Right lobe of liver (tissue), 6 donors: Measurements from ENCODE around the gene PKD1. TPM values are rescaled to one million over a fixed set of nuclear protein-coding genes. Genes with fewer than 3 reads are reported as not detected.

ENCODE experiments used
- ATAC-seq, 4 donors: fragments of 200-7000 bp; cut with Tn5 transposase; one replicate each; pipeline ENCODE4 v1.9.1; 2020; ENCODE audit warnings: mild to moderate bottlenecking in 4 of 4, moderate library complexity in 4 of 4
- DNase-seq, 3 donors: peaks; one replicate each; pipeline ENCODE4 v3.0.0-alpha.2; 2020
- H3K27ac ChIP-seq, 3 donors: fragments of 200-600 bp; one replicate each; pipeline ENCODE4 v1.8.0; 2022
- H3K27me3 ChIP-seq, 2 donors: fragments of 200-600 bp; one replicate each; pipeline ENCODE4 v1.8.0; 2022
- H3K36me3 ChIP-seq, 4 donors: fragments of 200-600 bp; sonication (generic) in 1 of 4; one replicate each; pipeline versions ENCODE4 v1.5.1 to v1.8.0; 2017 to 2022; ENCODE audit warnings: control low read depth in 1 of 4
- H3K4me1 ChIP-seq, 4 donors: fragments of 200-600 bp; sonication (generic) in 1 of 4; one replicate each; pipeline versions ENCODE4 v1.5.1 to v1.8.0; 2017 to 2022; ENCODE audit warnings: control low read depth in 1 of 4
- H3K4me3 ChIP-seq, 3 donors: fragments of 200-600 bp; one replicate each; pipeline ENCODE4 v1.8.0; 2022
- H3K9me3 ChIP-seq, 4 donors: fragments of 200-600 bp; sonication (generic) in 1 of 4; one replicate each; pipeline versions ENCODE4 v1.5.1 to v1.8.0; 2017 to 2022; ENCODE audit warnings: control low read depth in 1 of 4
- CTCF ChIP-seq, 4 donors: fragments of 200-600 bp in 3 of 4; fragments of 450-650 bp in 1 of 4; IDR thresholded peaks; one replicate each; pipeline versions ENCODE4 v1.5.1 to v1.8.0; 2016 to 2022; ENCODE audit warnings: antibody characterized with exemption in 4 of 4, mild to moderate bottlenecking in 2 of 4
- POLR2A ChIP-seq: fragments of 450-650 bp; IDR thresholded peaks from one replicate; pipeline ENCODE4 v1.6.1; 2017; ENCODE audit warnings: antibody characterized with exemption, mild to moderate bottlenecking
- WGBS: methylation state at CpG from one replicate; pipeline ENCODE4 v1.1.6; 2018; ENCODE audit warnings: low coverage, low lambda C conversion rate; ENCODE audit not compliant: insufficient coverage; ENCODE audit errors: missing lambda C conversion rate; 5-methylcytosine and 5-hydroxymethylcytosine counted together
- intact Hi-C, 2 donors: fragments of 100-400 bp; cut with DNase I; formaldehyde crosslinking; loops; one replicate each; pipeline versions ENCODE4 v1.11.2 to v1.14.1; 2022
- total RNA-seq, 6 experiments: library from RNA; depleted of rRNA in 2 of 6; stranded (reverse); fragments of >200 nt in 2 of 6; fragmentation: NEBNext Ultra II Directional in 3 of 6; extraction: Animal tissue kit (Norgen Biotek cat#: 25700) in 3 of 6; gene quantifications; one replicate each; pipeline versions ENCODE4 v1.1.0 to v1.2.4, GENCODE V29; 2016 to 2023
- donor health status: DM: no; HTN: yes; CAD: no.
- donor health status: DM: no; HTN: no; CAD: no.
- donor health status: DM: no; HTN: no; CAD: no.
- donor health status: DM: no; HTN: yes; CAD: no.
- donor health status: DM: no; HTN: yes; CAD: no.

Gene PKD1
- total RNA-seq, 6 experiments from 2014 or later = 28.5 to 58.2 (median 42.8) TPM

GRCh38 chr16:2175454-2175853 is 39.8 kb upstream of the PKD1 start:
- no peak overlapping the region for H3K27ac ChIP-seq
- no peaks in the 10 kb centered on the region for H3K4me1 ChIP-seq
- peaks cover 0 to 51% (median 17%) of the 10 kb centered on the region in 4 donors for H3K36me3 ChIP-seq
- H3K27me3 ChIP-seq = no peaks in the 10 kb centered on the region
- intact Hi-C loops = no loop called here
- H3K4me3 ChIP-seq = no peak overlapping the region
- ATAC-seq (no peak), DNase-seq (no peak)
- no peaks in the 10 kb centered on the region for H3K9me3 ChIP-seq
- TF ChIP-seq POLR2A = no peak
- no peak for TF ChIP-seq CTCF (IDR thresholded peaks at IDR 0.05)
- WGBS = 100% methylated on average over 2 of the region's 10 CpGs

- H3K36me3 ChIP-seq = peaks cover 0 to 51% (median 17%) of the 10 kb centered on the region in 4 donors
- no peak for ATAC-seq
- intact Hi-C loops = no loop called here
Measured at GRCh38 chr16:2174396-2175131, 38.9 kb upstream of the PKD1 start.

GRCh38 chr16:2173916-2174315 is 38.2 kb upstream of the PKD1 start:
- H3K36me3 ChIP-seq = peaks cover 0 to 51% (median 17%) of the 10 kb centered on the region in 4 donors
- no peak overlapping the region for H3K4me3 ChIP-seq
- H3K27me3 ChIP-seq = no peaks in the 10 kb centered on the region
- no peak for TF ChIP-seq POLR2A
- no peak for TF ChIP-seq CTCF (IDR thresholded peaks at IDR 0.05)
- no peak overlapping the region for H3K27ac ChIP-seq
- H3K9me3 ChIP-seq = no peaks in the 10 kb centered on the region
- no CpG with 5 or more reads among the region's 4 CpGs for WGBS
- DNase-seq (no peak), ATAC-seq (no peak)
- no peaks in the 10 kb centered on the region for H3K4me1 ChIP-seq
- intact Hi-C loops = no loop called here

More at GRCh38 chr16:2174396-2175131, 38.9 kb upstream of the PKD1 start:
- Histone ChIP-seq H3K27me3 (no peaks in the 10 kb centered on the region), H3K9me3 (no peaks in the 10 kb centered on the region), H3K27ac (no peak overlapping the region), H3K4me1 (no peaks in the 10 kb centered on the region), H3K4me3 (no peak overlapping the region)
- TF ChIP-seq POLR2A = no peak
- no peak for TF ChIP-seq CTCF (IDR thresholded peaks at IDR 0.05)
- no peak for DNase-seq
- WGBS = no CpG with 5 or more reads among the region's 21 CpGs

- intact Hi-C loops = no loop called here
- Histone ChIP-seq H3K9me3 (no peaks in the 10 kb centered on the region), H3K36me3 (peaks cover 0 to 51% (median 17%) of the 10 kb centered on the region in 4 donors), H3K4me3 (no peak overlapping the region), H3K4me1 (no peaks in the 10 kb centered on the region), H3K27me3 (no peaks in the 10 kb centered on the region), H3K27ac (no peak overlapping the region)
- DNase-seq (no peak), ATAC-seq (no peak)
- 100% methylated on average over 2 of the region's 14 CpGs for WGBS
- no peak for TF ChIP-seq CTCF (IDR thresholded peaks at IDR 0.05)
- TF ChIP-seq POLR2A = no peak
Measured at GRCh38 chr16:2173366-2173765, 37.7 kb upstream of the PKD1 start.
